Measurements from ENCODE around the gene EIPR1. TPM values are rescaled to one million over a fixed set of nuclear protein-coding genes. Genes with fewer than 3 reads are reported as not detected.

EIPR1 gene
- total and polyA plus RNA-seq, 2 of the 13 experiments (the other 11 are each of a cell fraction or from before 2014, with no cell fraction given) = 70.0 to 96.3 TPM

DNA sequence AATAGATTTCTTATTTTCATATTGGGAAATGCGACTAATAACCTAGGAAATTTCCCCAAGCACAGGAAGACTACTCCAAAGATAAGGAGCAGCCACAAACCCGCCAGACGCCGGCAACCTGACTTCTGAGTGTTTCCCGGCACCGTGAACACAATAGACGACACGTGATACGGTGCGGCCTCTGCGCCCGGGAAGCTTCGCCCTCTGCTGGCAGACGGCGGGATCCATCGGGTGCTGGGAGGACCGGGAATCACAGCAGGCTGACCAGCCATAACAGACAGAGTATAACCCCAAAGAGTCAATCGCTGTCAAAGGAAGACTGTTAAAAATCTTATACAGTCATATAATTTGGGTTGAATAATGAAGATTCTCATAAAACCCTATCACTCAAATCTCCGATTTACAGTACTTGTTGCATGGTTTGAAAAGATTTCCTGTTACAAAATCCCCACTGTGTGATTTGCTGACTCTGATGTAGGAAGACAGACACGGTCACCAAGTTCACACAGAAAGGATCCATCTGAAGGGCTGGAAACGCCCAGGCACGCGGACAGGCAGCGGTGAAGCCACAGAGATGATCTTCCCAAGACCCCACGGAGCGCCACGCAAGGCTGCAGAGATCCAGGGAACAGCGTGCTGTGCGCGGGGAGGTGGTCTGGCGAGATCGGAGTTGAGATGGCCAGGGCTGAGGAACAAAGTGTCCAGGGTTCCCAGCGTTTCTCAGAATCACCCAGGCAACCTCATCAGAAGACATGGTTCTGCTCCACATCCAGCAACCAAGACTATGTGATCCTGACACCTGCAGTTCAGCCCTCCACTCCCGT is 73.8 kb downstream of the EIPR1 start (continued):
- TF ChIP-seq ZNF776 (CRISPR knock-in tag; IDR thresholded peaks at IDR 0.05) (no peak), ZFP1 (CRISPR knock-in tag; IDR thresholded peaks at IDR 0.05) (0 out of 2 replicates have a peak, but pooled peaks have one; percentile 68), THAP11 (CRISPR knock-in tag; IDR thresholded peaks at IDR 0.05) (peak; percentile 68), ZNF564 (CRISPR knock-in tag; IDR thresholded peaks at IDR 0.05) (0 out of 2 replicates have a peak, but pooled peaks have one; percentile 24), PTBP1 (IDR thresholded peaks at IDR 0.05; ENCODE audit: low read depth, low read length, poor library complexity, severe bottlenecking) (no peak), SMAD3 (CRISPR knock-in tag; IDR thresholded peaks at IDR 0.05) (peak; percentile 94), ZNF891 (CRISPR knock-in tag; IDR thresholded peaks at IDR 0.05) (peak; percentile 68; the same call in 1 of the 2 replicates), ZNF678 (CRISPR knock-in tag; IDR thresholded peaks at IDR 0.05) (no peak), SRF (IDR thresholded peaks at IDR 0.05; ENCODE audit: low read depth, low read length) (no peak), MAZ (IDR thresholded peaks at IDR 0.05; ENCODE audit: borderline replicate concordance, low read depth, low read length) (0 out of 2 replicates have a peak, but pooled peaks have one; percentile 31), MAZ (CRISPR knock-in tag; IDR thresholded peaks at IDR 0.05; ENCODE audit: low read depth) (0 out of 2 replicates have a peak, but pooled peaks have one; percentile 40), ZNF724P (CRISPR knock-in tag; IDR thresholded peaks at IDR 0.05; ENCODE audit: borderline replicate concordance) (no peak), ZFX (CRISPR knock-in tag; IDR thresholded peaks at IDR 0.05; ENCODE audit: low read depth) (peak; percentile 57; the same call in 1 of the 2 replicates), TAF1 (CRISPR knock-in tag; IDR thresholded peaks at IDR 0.05) (no peak), RBAK (CRISPR knock-in tag; IDR thresholded peaks at IDR 0.05) (no peak), ZNF251 (CRISPR knock-in tag; IDR thresholded peaks at IDR 0.05) (no peak), ZNF607 (CRISPR knock-in tag; IDR thresholded peaks at IDR 0.05; ENCODE audit: borderline replicate concordance) (no peak), ZC3H13 (CRISPR knock-in tag; IDR thresholded peaks at IDR 0.05) (no peak), JUNB (CRISPR knock-in tag; IDR thresholded peaks at IDR 0.05; ENCODE audit: borderline replicate concordance) (no peak), ZNF138 (CRISPR knock-in tag; IDR thresholded peaks at IDR 0.05; ENCODE audit: low read depth) (no peak), CCAR2 (optimal IDR thresholded peaks at IDR 0.05; ENCODE audit: low read depth, low read length) (no peak), XRCC5 (optimal IDR thresholded peaks at IDR 0.05; ENCODE audit: low read length) (peak; percentile 98), SNAI1 (CRISPR knock-in tag; IDR thresholded peaks at IDR 0.05; ENCODE audit: borderline replicate concordance) (no peak), WIZ (CRISPR knock-in tag; IDR thresholded peaks at IDR 0.05) (no peak), KLF15 (CRISPR knock-in tag; IDR thresholded peaks at IDR 0.05; ENCODE audit: borderline replicate concordance) (no peak), ZSCAN20 (CRISPR knock-in tag; IDR thresholded peaks at IDR 0.05; ENCODE audit: borderline replicate concordance) (no peak), SYNCRIP (IDR thresholded peaks at IDR 0.05; ENCODE audit: insufficient read depth, low read depth, low read length) (no peak), GPN1 (CRISPR knock-in tag; IDR thresholded peaks at IDR 0.05; ENCODE audit: borderline replicate concordance) (no peak)
- TF ChIP-seq, protein P1, sequence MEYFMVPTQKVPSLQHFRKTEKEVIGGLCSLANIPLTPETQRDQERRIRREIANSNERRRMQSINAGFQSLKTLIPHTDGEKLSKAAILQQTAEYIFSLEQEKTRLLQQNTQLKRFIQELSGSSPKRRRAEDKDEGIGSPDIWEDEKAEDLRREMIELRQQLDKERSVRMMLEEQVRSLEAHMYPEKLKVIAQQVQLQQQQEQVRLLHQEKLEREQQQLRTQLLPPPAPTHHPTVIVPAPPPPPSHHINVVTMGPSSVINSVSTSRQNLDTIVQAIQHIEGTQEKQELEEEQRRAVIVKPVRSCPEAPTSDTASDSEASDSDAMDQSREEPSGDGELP (IDR thresholded peaks at IDR 0.05; ENCODE audit: borderline replicate concordance, low read depth) = peak; percentile 10; the same call in 1 of the 2 replicates
- TF ChIP-seq, protein P2, sequence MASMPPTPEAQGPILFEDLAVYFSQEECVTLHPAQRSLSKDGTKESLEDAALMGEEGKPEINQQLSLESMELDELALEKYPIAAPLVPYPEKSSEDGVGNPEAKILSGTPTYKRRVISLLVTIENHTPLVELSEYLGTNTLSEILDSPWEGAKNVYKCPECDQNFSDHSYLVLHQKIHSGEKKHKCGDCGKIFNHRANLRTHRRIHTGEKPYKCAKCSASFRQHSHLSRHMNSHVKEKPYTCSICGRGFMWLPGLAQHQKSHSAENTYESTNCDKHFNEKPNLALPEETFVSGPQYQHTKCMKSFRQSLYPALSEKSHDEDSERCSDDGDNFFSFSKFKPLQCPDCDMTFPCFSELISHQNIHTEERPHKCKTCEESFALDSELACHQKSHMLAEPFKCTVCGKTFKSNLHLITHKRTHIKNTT (CRISPR knock-in tag; IDR thresholded peaks at IDR 0.05) = no peak

All from HepG2 (cell line).